GM23248 (cell line): ENCODE measurements around the gene TRAPPC2L.

ENCODE experiments used
- EZH2 ChIP-seq: fragments of 200-600 bp; sonication (generic); IDR thresholded peaks from 2 replicates; pipeline ENCODE4 v1.6.1; 2018; ENCODE audit warnings: antibody characterized with exemption, mild to moderate bottlenecking; ENCODE audit not compliant: insufficient read depth, poor library complexity, severe bottlenecking
- EZH2phosphoT487 ChIP-seq: fragments of 200-600 bp; sonication (generic); IDR thresholded peaks from 2 replicates; pipeline ENCODE4 v1.6.1; 2018; ENCODE audit warnings: antibody characterized with exemption, moderate library complexity, mild to moderate bottlenecking, low read depth; ENCODE audit not compliant: insufficient read depth

- TF ChIP-seq EZH2, result no peak
- no peak for TF ChIP-seq EZH2phosphoT487
Observed at GRCh38 chr16:88885693-88886280, 28.9 kb downstream of the TRAPPC2L start.
